Left ventricle myocardium superior (tissue), 1 donor: Measurements from ENCODE around the gene C5orf15. TPM values are rescaled to one million over a fixed set of nuclear protein-coding genes. Genes with fewer than 3 reads are reported as not detected.

ENCODE experiments used
- ATAC-seq: fragments of 200-7000 bp; cut with Tn5 transposase; one replicate; pipeline ENCODE4 v1.9.1; 2020; ENCODE audit warnings: mild to moderate bottlenecking, moderate library complexity
- DNase-seq: peaks from one replicate; pipeline ENCODE4 v3.0.0-alpha.2; 2020
- intact Hi-C: fragments of 100-400 bp; cut with micrococcal nuclease; formaldehyde crosslinking; loops from one replicate; pipeline ENCODE4 v1.11.0; 2022
- total RNA-seq: library from RNA; stranded (reverse); fragmentation: NEBNext Ultra II Directional; extraction: Animal tissue kit (Norgen Biotek cat#: 25700); gene quantifications from one replicate; pipeline ENCODE4 v1.2.1, GENCODE V29; 2021
- donor health status: DM: no; HTN: yes; CAD: no; lungs with severe emphysema.

The C5orf15 gene
- total RNA-seq, 1 donor from 2014 or later: 32.9 TPM

- ATAC-seq: peak; percentile 89
- peak; percentile 49 for DNase-seq
- intact Hi-C loops: no loop called here
These were observed 57.9 kb downstream of the C5orf15 start for GRCh38 chr5:133910571-133910970.

GRCh38 chr5:133909603-133910002 lies 58.8 kb downstream of the C5orf15 start:
- no peak for DNase-seq
- peak; percentile 39 for ATAC-seq
- intact Hi-C loops: no loop called here

- intact Hi-C loops: no loop called here
- ATAC-seq (peak; percentile 75), DNase-seq (peak; percentile 84)
These were observed 61.4 kb downstream of the C5orf15 start for GRCh38 chr5:133907075-133907474.

GRCh38 chr5:133906303-133906702 lies 62.1 kb downstream of the C5orf15 start:
- DNase-seq (no peak), ATAC-seq (peak; percentile 15)
- intact Hi-C loops: no loop called here

Other genes with a start within 250 kb of the C5orf15 start
- gene VDAC1, start 36.4 kb upstream of the C5orf15 start, total RNA-seq: 515 TPM
- 3.4 TPM for gene TCF7, start 146.1 kb upstream of the C5orf15 start, total RNA-seq
- 478 TPM for gene SKP1, start 208.3 kb upstream of the C5orf15 start, total RNA-seq